Fibroblast of lung (primary cell): Measurements from ENCODE around the gene AK9. TPM values are rescaled to one million over a fixed set of nuclear protein-coding genes. Genes with fewer than 3 reads are reported as not detected.
A peak's percentile ranks its signal among the peaks of the same experiment; 100 is the strongest.

Experiments
- DNase-seq, 2 donors: peaks; one replicate each; pipeline versions ENCODE4 v3.0.0 to v3.0.0-alpha.2; 2010; ENCODE audit warnings: low read depth in 2 of 2
- H2AFZ ChIP-seq: 2 replicates; pipeline ENCODE4 v1.5.1; 2012; ENCODE audit warnings: low read length, control low read depth, inconsistent platforms
- H3K27ac ChIP-seq: 2 replicates; pipeline ENCODE4 v1.5.1; 2011; ENCODE audit warnings: low read length, control low read depth; ENCODE audit not compliant: insufficient read depth
- H3K27me3 ChIP-seq: 2 replicates; pipeline ENCODE4 v1.5.1; 2011; ENCODE audit warnings: mild to moderate bottlenecking, low read length; ENCODE audit not compliant: control insufficient read depth, insufficient read depth
- H3K36me3 ChIP-seq: 2 replicates; pipeline ENCODE4 v1.5.1; 2011; ENCODE audit warnings: low read length; ENCODE audit not compliant: control insufficient read depth, insufficient read depth
- H3K4me1 ChIP-seq: 2 replicates; pipeline ENCODE4 v1.5.1; 2011; ENCODE audit warnings: low read length; ENCODE audit not compliant: control insufficient read depth, insufficient read depth; ENCODE audit errors: extremely low read depth
- H3K4me2 ChIP-seq: 2 replicates; pipeline ENCODE4 v1.5.1; 2011; ENCODE audit warnings: low read length, control low read depth; ENCODE audit not compliant: insufficient read depth; ENCODE audit errors: extremely low read depth
- H3K4me3 ChIP-seq, 4 experiments: fragments of 200-600 bp in 1 of 4; sonication (generic) in 1 of 4; replicated peaks in 1 of 4; 2 replicates each; pipeline ENCODE4 v1.5.1; 2011 to 2016; ENCODE audit warnings: low read length in 4 of 4, low read depth in 3 of 4, mild to moderate bottlenecking in 3 of 4, control low read depth in 2 of 4, inconsistent platforms in 1 of 4, mixed read lengths in 1 of 4; ENCODE audit not compliant: insufficient read depth in 1 of 4; ENCODE audit errors: control extremely low read depth in 1 of 4
- H3K79me2 ChIP-seq: 2 replicates; pipeline ENCODE4 v1.5.1; 2012; ENCODE audit warnings: mild to moderate bottlenecking, low read length, inconsistent platforms; ENCODE audit not compliant: control insufficient read depth, insufficient read depth
- H3K9ac ChIP-seq: 2 replicates; pipeline ENCODE4 v1.5.1; 2011; ENCODE audit warnings: mild to moderate bottlenecking, low read length, control low read depth; ENCODE audit not compliant: insufficient read depth
- H3K9me3 ChIP-seq: 2 replicates; pipeline ENCODE4 v1.5.1; 2012; ENCODE audit warnings: low read depth, low read length; ENCODE audit not compliant: control insufficient read depth, insufficient read depth
- H4K20me1 ChIP-seq: 2 replicates; pipeline ENCODE4 v1.5.1; 2011; ENCODE audit warnings: low read length; ENCODE audit not compliant: control insufficient read depth, insufficient read depth; ENCODE audit errors: extremely low read depth
- EZH2 ChIP-seq: IDR thresholded peaks from 2 replicates; pipeline ENCODE4 v1.5.1; 2012; ENCODE audit warnings: low read length, control low read depth, mild to moderate bottlenecking; ENCODE audit errors: missing control alignments
- polyA plus RNA-seq, 2 donors: library from polyadenylated mRNA; depleted of rRNA in 1 of 2; stranded (reverse) in 1 of 2; unstranded in 1 of 2; fragments of >200 nt; gene quantifications; 2 replicates each; pipeline ENCODE4 v1.2.1, GENCODE V29; 2011 to 2012; ENCODE audit warnings: missing spikeins in 1 of 2
- total RNA-seq: library from RNA; depleted of rRNA; stranded (reverse); fragments of >200 nt; gene quantifications from 2 replicates; pipeline ENCODE4 v1.2.1, GENCODE V29; 2014
- TF ChIP-seq, protein P1 (sequence below), 2 donors: IDR thresholded peaks in 1 of 2; conservative IDR thresholded peaks in 1 of 2; 1 replicate in 1 of 2; 2 replicates in 1 of 2; pipeline ENCODE4 v1.5.1; 2011 to 2012; ENCODE audit warnings: low read length in 2 of 2, control low read depth in 1 of 2, inconsistent platforms in 1 of 2, low read depth in 1 of 2, mild to moderate bottlenecking in 1 of 2

The AK9 gene
- total and polyA plus RNA-seq, 2 donors (not counting 1 experiment from before 2014, with no cell fraction given), result 4.5 to 10.4 TPM

GRCh38 chr6:109516929-109517328, 174.1 kb downstream of the AK9 start:
- no peak overlapping the region for H3K27ac ChIP-seq
- no peak overlapping the region for H3K4me3 ChIP-seq
- no peaks in the 10 kb centered on the region for H3K4me1 ChIP-seq
- no peaks in the 10 kb centered on the region for H3K36me3 ChIP-seq
- no peaks in the 10 kb centered on the region for H4K20me1 ChIP-seq
- H3K79me2 ChIP-seq, result no peaks in the 10 kb centered on the region
- H3K27me3 ChIP-seq, result no peaks in the 10 kb centered on the region
- H2AFZ ChIP-seq, result no peak overlapping the region
- H3K9ac ChIP-seq, result no peak overlapping the region
- H3K9me3 ChIP-seq, result no peaks in the 10 kb centered on the region
- DNase-seq, result no peak
- TF ChIP-seq, protein P1, sequence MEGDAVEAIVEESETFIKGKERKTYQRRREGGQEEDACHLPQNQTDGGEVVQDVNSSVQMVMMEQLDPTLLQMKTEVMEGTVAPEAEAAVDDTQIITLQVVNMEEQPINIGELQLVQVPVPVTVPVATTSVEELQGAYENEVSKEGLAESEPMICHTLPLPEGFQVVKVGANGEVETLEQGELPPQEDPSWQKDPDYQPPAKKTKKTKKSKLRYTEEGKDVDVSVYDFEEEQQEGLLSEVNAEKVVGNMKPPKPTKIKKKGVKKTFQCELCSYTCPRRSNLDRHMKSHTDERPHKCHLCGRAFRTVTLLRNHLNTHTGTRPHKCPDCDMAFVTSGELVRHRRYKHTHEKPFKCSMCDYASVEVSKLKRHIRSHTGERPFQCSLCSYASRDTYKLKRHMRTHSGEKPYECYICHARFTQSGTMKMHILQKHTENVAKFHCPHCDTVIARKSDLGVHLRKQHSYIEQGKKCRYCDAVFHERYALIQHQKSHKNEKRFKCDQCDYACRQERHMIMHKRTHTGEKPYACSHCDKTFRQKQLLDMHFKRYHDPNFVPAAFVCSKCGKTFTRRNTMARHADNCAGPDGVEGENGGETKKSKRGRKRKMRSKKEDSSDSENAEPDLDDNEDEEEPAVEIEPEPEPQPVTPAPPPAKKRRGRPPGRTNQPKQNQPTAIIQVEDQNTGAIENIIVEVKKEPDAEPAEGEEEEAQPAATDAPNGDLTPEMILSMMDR (conservative IDR thresholded peaks at IDR 0.05 in 1 of 2, IDR thresholded peaks at IDR 0.05 in 1 of 2; ENCODE audit: low read depth in 1 of 2, low read length in 2 of 2), result no peak
- TF ChIP-seq EZH2, result no peak
- no peak overlapping the region for H3K4me2 ChIP-seq

DNA sequence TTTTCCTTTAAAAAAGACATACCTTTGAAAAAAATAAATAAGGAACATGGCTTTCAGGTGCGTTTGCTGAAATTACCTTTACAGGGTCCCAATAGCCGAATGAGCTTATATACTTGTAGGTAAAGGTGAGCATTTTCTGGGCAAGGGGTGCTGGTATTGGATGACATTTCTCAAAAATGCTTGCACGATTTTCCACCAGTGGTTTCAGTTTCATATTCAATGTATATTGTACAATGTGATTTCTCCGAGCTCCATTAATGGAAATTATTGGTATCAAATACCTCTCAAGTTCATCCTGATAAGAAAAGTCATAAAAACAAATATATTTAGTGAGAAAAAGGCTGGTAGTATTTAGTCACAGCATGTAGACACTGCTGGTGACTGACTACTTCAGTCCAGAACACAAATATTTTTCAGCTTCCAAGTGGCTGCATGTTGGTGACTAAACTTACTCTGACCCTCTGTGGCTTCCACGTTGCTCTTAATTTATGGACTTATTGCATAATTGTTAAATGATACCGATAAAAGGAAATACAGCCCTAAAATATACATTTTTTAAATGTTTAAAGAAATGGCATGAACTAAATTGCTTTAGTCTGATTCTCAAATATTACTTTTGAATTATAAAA, 175.1 kb downstream of the AK9 start:
- TF ChIP-seq, protein P1 (conservative IDR thresholded peaks at IDR 0.05 in 1 of 2, IDR thresholded peaks at IDR 0.05 in 1 of 2; ENCODE audit: low read depth in 1 of 2, low read length in 2 of 2), result no peak
- TF ChIP-seq EZH2, result no peak
- DNase-seq, result peak; percentile 6 to 18
- peak overlapping the region; percentile 38 for H3K4me2 ChIP-seq

DNA sequence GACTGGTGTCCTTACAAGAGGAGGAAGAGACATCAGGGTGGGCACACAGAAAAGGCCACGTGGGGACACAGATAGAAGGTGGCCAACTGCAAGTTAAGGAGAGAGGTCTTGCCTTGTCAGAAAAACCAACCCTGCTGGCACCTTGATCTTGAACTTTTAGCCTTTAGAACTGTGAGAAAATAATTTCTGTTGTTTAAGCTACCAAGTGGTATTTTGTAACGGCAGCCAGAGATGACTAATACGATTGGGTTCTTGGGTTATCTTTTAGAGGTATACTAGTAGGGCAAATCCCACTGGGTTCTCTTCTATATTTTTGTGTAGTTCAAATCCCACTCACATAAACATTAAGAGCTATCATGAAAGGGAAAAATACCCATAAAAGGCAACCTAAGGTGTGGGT, 176.1 kb downstream of the AK9 start:
- DNase-seq, result peak in 1 of 2 donors; percentile 17
- Histone ChIP-seq H4K20me1 (no peaks in the 10 kb centered on the region), H2AFZ (no peak overlapping the region)

More for the DNA sequence above, 175.1 kb downstream of the AK9 start:
- Histone ChIP-seq H2AFZ (no peak overlapping the region), H3K4me3 (peak overlapping the region in 1 of 4 experiments; percentile 19), H3K36me3 (no peaks in the 10 kb centered on the region), H3K27ac (no peak overlapping the region), H4K20me1 (no peaks in the 10 kb centered on the region), H3K27me3 (no peaks in the 10 kb centered on the region), H3K79me2 (no peaks in the 10 kb centered on the region), H3K9me3 (no peaks in the 10 kb centered on the region), H3K4me1 (no peaks in the 10 kb centered on the region), H3K9ac (no peak overlapping the region)

More for the DNA sequence above, 176.1 kb downstream of the AK9 start:
- Histone ChIP-seq H3K9me3 (no peaks in the 10 kb centered on the region), H3K4me1 (no peaks in the 10 kb centered on the region), H3K4me2 (no peak overlapping the region), H3K27me3 (no peaks in the 10 kb centered on the region), H3K36me3 (no peaks in the 10 kb centered on the region), H3K4me3 (no peak overlapping the region), H3K79me2 (no peaks in the 10 kb centered on the region), H3K9ac (no peak overlapping the region), H3K27ac (no peak overlapping the region)
- TF ChIP-seq, protein P1 (conservative IDR thresholded peaks at IDR 0.05 in 1 of 2, IDR thresholded peaks at IDR 0.05 in 1 of 2; ENCODE audit: low read depth in 1 of 2, low read length in 2 of 2), result no peak
- no peak for TF ChIP-seq EZH2
